Esophagus muscularis mucosa (tissue), 4 donors: Measurements from ENCODE around the gene RHPN2. TPM values are rescaled to one million over a fixed set of nuclear protein-coding genes. Genes with fewer than 3 reads are reported as not detected.
"Not testable (repeated sequence)": the region's sequence is repeated elsewhere in the genome, so short reads cannot be mapped to it uniquely, and the experiment has no call there.

Experiments used
- DNase-seq: peaks from one replicate; pipeline ENCODE4 v3.0.0-alpha.2; 2017; ENCODE audit errors: extremely low spot score
- H3K27ac ChIP-seq, 4 donors: fragments of 200-600 bp; sonication (generic); replicated peaks in 1 of 4; 1 replicate in 3 of 4; 2 replicates in 1 of 4; pipeline ENCODE4 v1.5.1; 2016 to 2019; ENCODE audit warnings: mild to moderate bottlenecking in 1 of 4
- H3K27me3 ChIP-seq, 4 donors: fragments of 200-600 bp; sonication (generic); one replicate each; pipeline versions ENCODE4 v1.5.1 to v1.6.0; 2016 to 2019
- H3K36me3 ChIP-seq, 4 donors: fragments of 200-600 bp; sonication (generic); one replicate each; pipeline ENCODE4 v1.5.1; 2016 to 2019
- H3K4me1 ChIP-seq, 4 donors: fragments of 200-600 bp; sonication (generic); one replicate each; pipeline ENCODE4 v1.5.1; 2016 to 2019
- H3K4me3 ChIP-seq, 4 donors: fragments of 200-600 bp; sonication (generic); 1 replicate in 2 of 4; 2 replicates in 2 of 4; pipeline ENCODE4 v1.5.1; 2016 to 2019; ENCODE audit warnings: mild to moderate bottlenecking in 4 of 4, moderate library complexity in 1 of 4
- H3K9me3 ChIP-seq, 4 donors: fragments of 200-600 bp; sonication (generic); 1 replicate in 3 of 4; 2 replicates in 1 of 4; pipeline ENCODE4 v1.5.1; 2016 to 2019
- EP300 ChIP-seq: sonication (generic); formaldehyde crosslinking; IDR thresholded peaks from one replicate; pipeline ENCODE4 v1.6.1; 2017; ENCODE audit warnings: antibody characterized with exemption
- POLR2A ChIP-seq: fragments of 450-650 bp; IDR thresholded peaks from one replicate; pipeline ENCODE4 v1.6.1; 2017; ENCODE audit warnings: antibody characterized with exemption, moderate library complexity, mild to moderate bottlenecking, low read depth
- POLR2AphosphoS5 ChIP-seq, 2 donors: sonication (generic); formaldehyde crosslinking; IDR thresholded peaks; one replicate each; pipeline ENCODE4 v1.6.1; 2017; ENCODE audit warnings: antibody characterized with exemption in 2 of 2
- WGBS: methylation state at CpG from one replicate; pipeline ENCODE4 v1.1.5; 2018; 5-methylcytosine and 5-hydroxymethylcytosine counted together
- intact Hi-C: fragments of 100-400 bp; cut with DNase I; formaldehyde crosslinking; loops from one replicate; pipeline ENCODE4 v1.15.1; 2023
- total RNA-seq, 4 donors: library from RNA; depleted of rRNA; stranded (reverse); fragments of >200 nt; gene quantifications; one replicate each; pipeline versions ENCODE4 v1.1.0 to v1.2.1, GENCODE V29; 2016
- TF ChIP-seq, protein P1 (sequence below), 3 experiments: fragments of 200-600 bp in 2 of 3; fragments of 450-650 bp in 1 of 3; sonication (generic) in 2 of 3; IDR thresholded peaks; one replicate each; pipeline ENCODE4 v1.5.1; 2017 to 2019; ENCODE audit warnings: antibody characterized with exemption in 3 of 3, mild to moderate bottlenecking in 2 of 3, moderate library complexity in 1 of 3

RHPN2 gene
- total RNA-seq, 4 donors from 2014 or later = 0.75 to 3.7 (median 1.5) TPM

DNA sequence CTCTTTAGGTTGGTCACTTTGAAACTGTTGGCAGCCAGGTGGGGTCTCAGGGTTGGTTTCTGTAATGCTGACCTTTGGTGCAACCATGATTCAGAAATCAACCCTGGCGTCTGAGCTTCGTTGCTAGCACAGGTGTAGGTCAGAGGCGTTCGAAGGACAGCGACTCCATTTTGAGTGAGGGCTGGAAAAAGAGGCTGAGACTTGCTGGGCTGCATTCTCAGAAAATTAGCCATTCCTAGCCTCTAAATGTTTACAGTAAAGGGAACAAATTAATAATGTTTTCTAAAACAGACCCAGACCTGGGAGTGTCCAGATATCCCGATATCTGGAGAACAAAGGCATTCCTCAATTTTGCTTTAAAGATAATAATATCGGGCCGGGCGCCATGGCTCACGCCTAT lies 29.2 kb downstream of the RHPN2 start:
- no peak for DNase-seq
- no peaks in the 10 kb centered on the region for H3K36me3 ChIP-seq
- H3K4me1 ChIP-seq = no peaks in the 10 kb centered on the region
- no peak overlapping the region for H3K27ac ChIP-seq
- 96% methylated on average over 10 of the region's 10 CpGs for WGBS
- H3K9me3 ChIP-seq = no peaks in the 10 kb centered on the region
- TF ChIP-seq, protein P1, sequence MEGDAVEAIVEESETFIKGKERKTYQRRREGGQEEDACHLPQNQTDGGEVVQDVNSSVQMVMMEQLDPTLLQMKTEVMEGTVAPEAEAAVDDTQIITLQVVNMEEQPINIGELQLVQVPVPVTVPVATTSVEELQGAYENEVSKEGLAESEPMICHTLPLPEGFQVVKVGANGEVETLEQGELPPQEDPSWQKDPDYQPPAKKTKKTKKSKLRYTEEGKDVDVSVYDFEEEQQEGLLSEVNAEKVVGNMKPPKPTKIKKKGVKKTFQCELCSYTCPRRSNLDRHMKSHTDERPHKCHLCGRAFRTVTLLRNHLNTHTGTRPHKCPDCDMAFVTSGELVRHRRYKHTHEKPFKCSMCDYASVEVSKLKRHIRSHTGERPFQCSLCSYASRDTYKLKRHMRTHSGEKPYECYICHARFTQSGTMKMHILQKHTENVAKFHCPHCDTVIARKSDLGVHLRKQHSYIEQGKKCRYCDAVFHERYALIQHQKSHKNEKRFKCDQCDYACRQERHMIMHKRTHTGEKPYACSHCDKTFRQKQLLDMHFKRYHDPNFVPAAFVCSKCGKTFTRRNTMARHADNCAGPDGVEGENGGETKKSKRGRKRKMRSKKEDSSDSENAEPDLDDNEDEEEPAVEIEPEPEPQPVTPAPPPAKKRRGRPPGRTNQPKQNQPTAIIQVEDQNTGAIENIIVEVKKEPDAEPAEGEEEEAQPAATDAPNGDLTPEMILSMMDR (IDR thresholded peaks at IDR 0.05) = no peak
- no peak for TF ChIP-seq POLR2A
- no peak overlapping the region for H3K4me3 ChIP-seq
- intact Hi-C loops = no loop called here
- no peaks in the 10 kb centered on the region for H3K27me3 ChIP-seq

DNA sequence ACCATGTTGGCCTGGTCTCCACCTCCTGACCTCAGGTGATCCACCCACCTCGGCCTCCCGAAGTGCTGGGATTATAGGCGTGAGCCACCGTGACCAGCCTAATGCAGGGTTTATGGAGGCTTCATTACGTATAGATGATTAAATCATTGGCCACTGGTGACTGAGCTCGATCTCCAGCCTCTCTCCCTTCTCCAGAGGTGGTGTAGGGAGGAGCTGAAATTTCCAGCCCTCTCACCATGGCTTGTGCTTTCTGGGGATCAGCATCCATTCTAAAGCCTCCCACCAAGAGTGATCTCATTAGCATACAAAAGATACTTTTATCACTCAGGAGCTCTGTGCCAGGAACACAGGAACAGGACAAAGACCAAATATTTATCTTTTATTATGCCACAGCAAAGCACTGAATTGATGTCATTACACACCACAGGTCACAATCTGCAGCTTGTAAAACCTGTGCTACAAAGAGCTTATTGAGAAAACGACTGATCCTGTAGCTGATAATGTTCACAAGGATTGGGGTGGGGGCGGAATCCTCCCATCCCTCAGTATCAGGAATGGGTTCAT lies 32.4 kb downstream of the RHPN2 start:
- Histone ChIP-seq H3K36me3 (no peaks in the 10 kb centered on the region), H3K9me3 (peaks cover 0 to 10% (median 0%) of the 10 kb centered on the region in 4 donors), H3K27ac (no peak overlapping the region), H3K4me1 (no peaks in the 10 kb centered on the region), H3K4me3 (no peak overlapping the region), H3K27me3 (no peaks in the 10 kb centered on the region)
- intact Hi-C loops = no loop called here
- TF ChIP-seq POLR2A (no peak), POLR2AphosphoS5 (IDR thresholded peaks at IDR 0.05) (no peak), EP300 (no peak)
- TF ChIP-seq, protein P1 (IDR thresholded peaks at IDR 0.05) = no peak
- no peak for DNase-seq
- WGBS = 79% methylated on average over 8 of the region's 8 CpGs

DNA sequence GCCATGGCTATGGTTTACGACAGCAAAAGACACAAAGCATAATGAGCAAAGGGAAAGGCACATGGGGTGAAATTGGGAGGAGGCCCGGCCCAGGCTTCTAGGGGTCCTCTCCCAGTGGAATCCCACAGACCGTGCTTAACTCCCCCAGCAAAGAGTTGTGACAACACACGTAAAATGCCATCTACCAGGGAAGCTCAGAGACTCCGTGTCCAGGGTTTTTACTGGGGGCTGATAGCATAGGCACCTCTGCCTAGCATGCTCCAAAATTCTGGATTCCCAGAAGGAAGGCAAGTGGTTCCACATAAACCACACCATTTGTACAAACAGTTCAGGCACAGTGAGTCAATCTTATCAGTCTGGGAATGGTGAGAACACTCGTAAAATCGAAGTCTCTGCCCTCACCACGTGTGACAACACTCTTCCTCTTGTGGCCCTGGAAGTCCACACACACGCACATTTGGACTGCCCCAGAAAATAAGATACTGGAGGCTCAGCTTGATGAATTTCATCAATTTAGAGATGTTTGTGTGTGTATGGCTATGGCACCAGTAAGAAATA lies 34.9 kb downstream of the RHPN2 start:
- no peaks in the 10 kb centered on the region for H3K4me1 ChIP-seq
- intact Hi-C loops = no loop called here

DNA sequence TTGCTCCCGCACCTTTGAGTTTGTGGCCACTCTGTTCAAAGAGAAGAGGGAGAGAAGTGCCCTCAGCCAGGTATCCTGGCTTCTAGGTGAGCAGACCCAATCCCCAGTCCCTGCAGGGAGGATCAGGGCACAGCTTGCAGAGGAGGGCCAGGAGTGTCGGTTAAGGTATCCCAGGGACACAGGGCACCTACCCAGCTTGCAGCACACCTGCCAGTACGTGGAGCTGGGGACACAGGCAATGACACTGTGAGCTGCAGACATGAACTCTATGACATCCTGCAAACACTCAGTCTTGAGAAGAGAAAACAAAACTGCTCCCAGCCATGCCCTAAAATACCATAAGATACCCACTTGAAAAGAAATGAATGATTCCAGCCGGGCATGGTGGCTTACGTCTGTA lies 38.1 kb downstream of the RHPN2 start:
- not testable (repeated sequence) for H3K4me3 ChIP-seq

More for the DNA sequence above, 34.9 kb downstream of the RHPN2 start:
- Histone ChIP-seq H3K36me3 (no peaks in the 10 kb centered on the region), H3K9me3 (peaks cover 0 to 10% (median 0%) of the 10 kb centered on the region in 4 donors), H3K27ac (no peak overlapping the region), H3K4me3 (no peak overlapping the region), H3K27me3 (no peaks in the 10 kb centered on the region)
- WGBS = 88% methylated on average over 9 of the region's 9 CpGs
- no peak for DNase-seq
- TF ChIP-seq POLR2AphosphoS5 (IDR thresholded peaks at IDR 0.05) = no peak
- no peak for TF ChIP-seq POLR2A
- no peak for TF ChIP-seq EP300
- TF ChIP-seq, protein P1 (IDR thresholded peaks at IDR 0.05) = no peak

DNA sequence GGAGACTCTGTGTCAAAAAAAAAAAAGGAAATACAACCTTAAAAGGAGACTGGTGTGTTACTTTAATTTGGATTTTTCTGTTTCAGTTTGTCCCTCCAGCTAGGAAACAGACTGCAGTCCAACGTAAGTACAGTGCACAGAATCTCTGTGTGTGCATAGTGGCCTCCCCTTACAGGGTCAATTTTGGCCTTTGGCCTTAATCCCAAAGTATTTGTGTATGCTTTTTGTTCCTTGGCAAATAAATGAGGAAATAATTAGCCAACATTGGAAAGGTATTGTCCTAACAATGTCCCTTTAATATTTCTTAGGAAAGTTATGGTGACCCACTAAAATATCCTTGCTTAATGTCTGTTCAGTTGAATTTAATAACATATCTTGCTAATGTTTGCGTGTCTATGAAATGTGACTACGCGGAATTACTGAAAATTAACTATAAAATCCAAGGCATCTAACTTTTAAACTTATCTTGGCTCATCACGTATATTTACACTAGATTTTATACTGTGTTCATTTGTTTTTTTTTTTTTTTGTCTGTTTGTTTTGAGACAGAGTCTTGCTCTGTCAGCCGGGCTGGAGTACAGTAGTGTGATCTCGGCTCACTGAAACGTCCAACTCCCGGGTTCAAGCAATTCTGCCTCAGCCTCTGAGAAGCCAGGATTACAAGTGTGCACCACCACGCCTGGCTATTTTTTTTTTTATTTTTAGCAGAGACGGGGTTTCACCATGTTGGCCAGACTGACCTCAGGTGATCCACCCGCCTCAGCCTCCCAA lies 39.0 kb downstream of the RHPN2 start:
- H3K4me3 ChIP-seq, H3K27ac ChIP-seq, H3K36me3 ChIP-seq, H3K4me1 ChIP-seq, intact Hi-C loops, DNase-seq, H3K9me3 ChIP-seq: not testable (repeated sequence)
- peaks cover 0 to 10% (median 0%) of the 10 kb centered on the region in 4 donors for H3K27me3 ChIP-seq
- WGBS = 94% methylated on average over 12 of the region's 12 CpGs

More for the DNA sequence above, 38.1 kb downstream of the RHPN2 start:
- H3K36me3 ChIP-seq, DNase-seq, intact Hi-C loops, H3K4me1 ChIP-seq, H3K9me3 ChIP-seq, H3K27ac ChIP-seq: not testable (repeated sequence)
- H3K27me3 ChIP-seq = peaks cover 0 to 10% (median 0%) of the 10 kb centered on the region in 4 donors
- 83% methylated on average over 4 of the region's 5 CpGs for WGBS
